Osteocyte (in vitro differentiated cells): ENCODE results near the gene CCDC73. TPM values are rescaled to one million over a fixed set of nuclear protein-coding genes. Genes with fewer than 3 reads are reported as not detected.

ENCODE experiments used
- DNase-seq: peaks from one replicate; pipeline ENCODE4 v3.0.0; 2021; ENCODE audit warnings: mixed read lengths; ENCODE audit not compliant: unreplicated experiment; ENCODE audit errors: extremely low spot score
- H3K27ac Mint-ChIP-seq: one replicate; pipeline ENCODE4 v1.8.0; 2021; ENCODE audit warnings: mild to moderate bottlenecking, mixed read lengths; ENCODE audit not compliant: unreplicated experiment
- H3K27me3 Mint-ChIP-seq: one replicate; pipeline ENCODE4 v1.8.0; 2021; ENCODE audit warnings: mixed read lengths; ENCODE audit not compliant: unreplicated experiment
- H3K36me3 Mint-ChIP-seq: one replicate; pipeline ENCODE4 v1.8.0; 2021; ENCODE audit warnings: mixed read lengths; ENCODE audit not compliant: unreplicated experiment
- H3K4me1 Mint-ChIP-seq: one replicate; pipeline ENCODE4 v1.8.0; 2021; ENCODE audit warnings: mixed read lengths; ENCODE audit not compliant: unreplicated experiment
- H3K4me3 Mint-ChIP-seq: one replicate; pipeline ENCODE4 v1.8.0; 2021; ENCODE audit warnings: mild to moderate bottlenecking, moderate library complexity, mixed read lengths; ENCODE audit not compliant: unreplicated experiment
- H3K9me3 Mint-ChIP-seq: one replicate; pipeline ENCODE4 v1.8.0; 2021; ENCODE audit warnings: mixed read lengths; ENCODE audit not compliant: unreplicated experiment
- total RNA-seq: library from RNA; stranded (reverse); gene quantifications from 2 replicates; pipeline ENCODE4 v1.2.1, GENCODE V29; 2021
- TF ChIP-seq, protein P1 (sequence below): fragments of 200-600 bp; sonication (generic); IDR thresholded peaks from 2 replicates; pipeline ENCODE4 v1.5.0; 2021; ENCODE audit warnings: antibody characterized with exemption, mild to moderate bottlenecking, moderate library complexity

Gene CCDC73
- total RNA-seq, 1 donor from 2014 or later, result not detected

DNA sequence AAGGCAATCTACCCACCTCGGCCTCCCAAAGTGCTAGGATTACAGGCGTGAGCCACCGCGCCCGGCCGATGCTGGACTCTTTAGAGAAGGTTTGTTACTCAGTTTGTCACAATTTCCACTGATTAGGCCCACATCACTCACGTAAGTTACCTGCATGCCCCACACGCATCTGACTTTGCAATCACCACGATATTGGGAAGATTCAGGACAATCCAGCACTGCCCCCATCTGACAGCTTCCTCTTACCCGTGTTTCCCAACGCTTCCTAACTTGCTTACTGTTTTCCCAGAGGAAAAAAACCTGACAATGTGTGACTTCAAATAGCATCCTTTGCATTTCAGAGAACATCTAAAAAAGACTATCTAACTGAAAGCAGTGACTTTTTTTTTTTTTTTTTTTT lies 232.6 kb downstream of the CCDC73 start:
- Mint-ChIP-seq H3K27ac (no peak overlapping the region), H3K27me3 (peaks cover 4% of the 10 kb centered on the region), H3K4me1 (no peaks in the 10 kb centered on the region), H3K4me3 (no peak overlapping the region), H3K36me3 (no peaks in the 10 kb centered on the region), H3K9me3 (no peaks in the 10 kb centered on the region)
- TF ChIP-seq, protein P1, sequence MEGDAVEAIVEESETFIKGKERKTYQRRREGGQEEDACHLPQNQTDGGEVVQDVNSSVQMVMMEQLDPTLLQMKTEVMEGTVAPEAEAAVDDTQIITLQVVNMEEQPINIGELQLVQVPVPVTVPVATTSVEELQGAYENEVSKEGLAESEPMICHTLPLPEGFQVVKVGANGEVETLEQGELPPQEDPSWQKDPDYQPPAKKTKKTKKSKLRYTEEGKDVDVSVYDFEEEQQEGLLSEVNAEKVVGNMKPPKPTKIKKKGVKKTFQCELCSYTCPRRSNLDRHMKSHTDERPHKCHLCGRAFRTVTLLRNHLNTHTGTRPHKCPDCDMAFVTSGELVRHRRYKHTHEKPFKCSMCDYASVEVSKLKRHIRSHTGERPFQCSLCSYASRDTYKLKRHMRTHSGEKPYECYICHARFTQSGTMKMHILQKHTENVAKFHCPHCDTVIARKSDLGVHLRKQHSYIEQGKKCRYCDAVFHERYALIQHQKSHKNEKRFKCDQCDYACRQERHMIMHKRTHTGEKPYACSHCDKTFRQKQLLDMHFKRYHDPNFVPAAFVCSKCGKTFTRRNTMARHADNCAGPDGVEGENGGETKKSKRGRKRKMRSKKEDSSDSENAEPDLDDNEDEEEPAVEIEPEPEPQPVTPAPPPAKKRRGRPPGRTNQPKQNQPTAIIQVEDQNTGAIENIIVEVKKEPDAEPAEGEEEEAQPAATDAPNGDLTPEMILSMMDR, result no peak
- DNase-seq, result no peak

DNA sequence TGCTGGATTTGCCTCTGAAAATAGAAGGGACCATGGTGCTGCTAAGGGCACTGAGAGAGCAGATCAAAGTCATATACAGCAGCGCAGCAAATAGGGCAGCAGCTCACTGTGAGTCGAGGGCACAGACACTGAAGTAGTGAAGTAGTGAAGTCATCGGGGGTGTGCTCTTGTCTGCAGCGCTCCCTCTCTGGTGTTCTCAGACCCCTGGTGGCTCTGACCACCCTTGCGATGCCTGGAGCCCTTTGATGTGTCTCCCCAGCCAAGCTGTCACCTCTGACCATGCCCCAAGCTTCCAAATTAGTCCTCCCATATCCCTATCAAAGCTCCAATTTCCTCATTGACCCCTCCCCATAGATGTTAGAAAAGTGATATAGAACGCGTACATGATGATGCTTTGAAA lies 238.6 kb downstream of the CCDC73 start:
- TF ChIP-seq, protein P1, result no peak
- peaks cover 10% of the 10 kb centered on the region for H3K27me3 Mint-ChIP-seq
- H3K4me3 Mint-ChIP-seq, result no peak overlapping the region
- DNase-seq, result no peak
- H3K9me3 Mint-ChIP-seq, result no peaks in the 10 kb centered on the region
- no peaks in the 10 kb centered on the region for H3K36me3 Mint-ChIP-seq
- H3K4me1 Mint-ChIP-seq, result no peaks in the 10 kb centered on the region
- no peak overlapping the region for H3K27ac Mint-ChIP-seq

DNA sequence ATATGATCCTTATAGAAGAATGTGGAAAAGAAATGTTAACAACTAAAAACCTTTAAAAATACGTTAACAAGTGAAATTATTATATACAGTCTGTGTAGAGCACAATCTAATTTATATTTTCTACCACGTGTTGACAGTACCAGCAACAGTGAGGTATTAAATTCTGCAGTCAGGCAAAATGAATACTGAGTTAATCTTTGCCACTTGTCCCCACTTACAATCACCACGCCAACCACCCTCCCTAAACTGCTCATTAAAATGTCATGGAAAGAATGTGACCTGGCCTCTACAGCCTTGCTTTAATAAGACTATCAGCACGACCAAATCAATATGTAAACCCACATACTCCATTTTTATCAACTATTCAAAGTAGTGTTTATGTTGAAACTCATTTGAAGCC lies 239.4 kb downstream of the CCDC73 start:
- no peaks in the 10 kb centered on the region for H3K9me3 Mint-ChIP-seq
- TF ChIP-seq, protein P1, result no peak
- H3K27me3 Mint-ChIP-seq, result peaks cover 13% of the 10 kb centered on the region
- H3K4me1 Mint-ChIP-seq, result no peaks in the 10 kb centered on the region
- DNase-seq, result no peak
- H3K4me3 Mint-ChIP-seq, result no peak overlapping the region
- no peaks in the 10 kb centered on the region for H3K36me3 Mint-ChIP-seq
- H3K27ac Mint-ChIP-seq, result no peak overlapping the region

Other genes with a start within 250 kb of the CCDC73 start
- gene EIF3M, start 210.8 kb downstream of the CCDC73 start, total RNA-seq, result 227 and 229 TPM in 2 replicates
- not detected in 2 replicates for gene PRRG4, start 35.3 kb upstream of the CCDC73 start, total RNA-seq
- 29.2 and 32.4 TPM in 2 replicates for gene QSER1, start 98.1 kb upstream of the CCDC73 start, total RNA-seq
- gene DEPDC7, start 221.2 kb upstream of the CCDC73 start, total RNA-seq, result 2.9 and 3.7 TPM in 2 replicates
- gene TCP11L1, start 244.9 kb upstream of the CCDC73 start, total RNA-seq, result 24.2 and 26.2 TPM in 2 replicates